GM19099 (cell line): ENCODE data around the gene NFE2L3.

ENCODE experiments used
- POLR2A ChIP-seq: IDR thresholded peaks from 3 replicates; pipeline ENCODE4 v1.6.1; 2011; ENCODE audit warnings: low read depth; ENCODE audit not compliant: insufficient read length; ENCODE audit errors: extremely low read depth

Gene NFE2L3

DNA sequence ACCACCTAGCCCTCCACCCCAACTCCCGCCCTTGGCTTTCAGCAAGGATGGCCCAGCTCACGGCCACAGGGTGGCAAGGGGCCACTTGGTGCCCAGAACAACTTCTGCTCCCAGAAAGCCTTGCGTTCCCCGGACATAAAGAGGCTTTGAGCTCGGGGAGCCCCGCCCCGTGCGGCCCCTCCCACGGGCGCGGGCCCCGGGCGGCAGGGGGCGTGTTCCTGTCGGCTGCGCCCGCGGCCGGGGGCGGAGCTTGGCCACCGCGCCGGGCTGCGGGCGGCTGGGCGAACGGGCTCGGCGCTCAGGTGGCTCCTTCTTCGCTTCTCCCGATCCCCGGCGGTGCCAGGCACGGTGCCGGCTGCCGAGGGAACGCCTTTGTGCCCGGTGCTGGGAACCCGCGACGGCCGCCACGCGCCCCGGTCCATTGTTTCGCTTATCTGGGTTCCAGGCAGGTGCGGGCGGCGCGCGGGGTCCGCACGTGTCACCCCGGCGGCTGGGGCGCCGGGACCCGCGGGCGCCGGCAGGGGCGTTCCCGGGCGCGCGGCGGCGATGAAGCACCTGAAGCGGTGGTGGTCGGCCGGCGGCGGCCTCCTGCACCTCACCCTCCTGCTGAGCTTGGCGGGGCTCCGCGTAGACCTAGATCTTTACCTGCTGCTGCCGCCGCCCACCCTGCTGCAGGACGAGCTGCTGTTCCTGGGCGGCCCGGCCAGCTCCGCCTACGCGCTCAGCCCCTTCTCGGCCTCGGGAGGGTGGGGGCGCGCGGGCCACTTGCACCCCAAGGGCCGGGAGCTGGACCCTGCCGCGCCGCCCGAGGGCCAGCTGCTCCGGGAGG is at the start of gene NFE2L3:
Gene NFE2L3, plus strand, starts transcription at position 246 of the 829 bp plus-strand sequence. Its CDS starts 301 bp downstream, at position 547.
- TF ChIP-seq POLR2A: peak; percentile 77

- no peak for TF ChIP-seq POLR2A
Measured at GRCh38 chr7:26103596-26103995, 48.4 kb upstream of the NFE2L3 start.

GRCh38 chr7:26105236-26105635 is 46.8 kb upstream of the NFE2L3 start:
- TF ChIP-seq POLR2A: no peak

DNA sequence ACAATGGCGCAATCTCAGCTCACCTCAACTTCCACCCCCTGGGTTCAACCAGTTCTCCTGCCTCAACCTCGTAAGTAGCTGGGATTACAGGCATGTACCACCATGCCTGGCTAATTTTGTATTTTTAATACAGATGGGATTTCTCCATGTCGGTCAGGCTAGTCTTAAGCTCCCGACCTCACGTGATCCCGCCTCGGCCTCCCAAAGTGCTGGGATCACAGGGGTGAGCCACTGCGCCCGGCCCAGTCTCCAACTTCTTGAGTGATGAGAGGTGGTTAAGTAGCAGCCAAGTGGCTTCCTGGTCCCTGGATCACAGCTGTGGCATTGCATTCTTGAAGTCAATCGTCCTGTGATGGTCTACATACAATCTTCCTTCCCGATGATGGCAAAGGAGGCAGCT is 46.1 kb upstream of the NFE2L3 start:
- TF ChIP-seq POLR2A: no peak

GRCh38 chr7:26112203-26112740 is 39.7 kb upstream of the NFE2L3 start:
- no peak for TF ChIP-seq POLR2A

- no peak for TF ChIP-seq POLR2A
Measured at GRCh38 chr7:26115650-26116049, 36.3 kb upstream of the NFE2L3 start.

- TF ChIP-seq POLR2A: no peak
Measured at GRCh38 chr7:26117142-26117807, 34.7 kb upstream of the NFE2L3 start.

GRCh38 chr7:26117970-26118369 is 34.0 kb upstream of the NFE2L3 start:
- TF ChIP-seq POLR2A: no peak

DNA sequence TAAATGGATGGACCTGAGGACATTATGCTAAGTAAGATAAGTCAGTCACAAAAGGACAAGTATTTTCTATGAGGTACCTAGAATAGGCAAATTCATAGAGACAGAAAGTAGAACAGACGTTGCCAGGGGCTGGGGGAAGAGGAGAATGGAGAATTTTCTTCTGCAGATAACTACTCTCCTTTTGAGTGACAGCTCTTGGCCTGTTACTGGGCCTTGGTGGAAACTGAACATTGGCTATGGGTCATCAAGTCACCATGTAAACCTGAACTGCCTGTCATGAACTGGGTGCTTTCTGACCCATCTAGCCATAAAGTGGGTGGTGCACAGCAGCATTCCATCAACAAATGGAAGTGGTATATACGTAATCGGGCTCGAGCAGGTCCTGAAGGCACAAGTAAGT is 29.3 kb upstream of the NFE2L3 start:
- TF ChIP-seq POLR2A: no peak

GRCh38 chr7:26127411-26127810 is 24.6 kb upstream of the NFE2L3 start:
- TF ChIP-seq POLR2A: no peak

DNA sequence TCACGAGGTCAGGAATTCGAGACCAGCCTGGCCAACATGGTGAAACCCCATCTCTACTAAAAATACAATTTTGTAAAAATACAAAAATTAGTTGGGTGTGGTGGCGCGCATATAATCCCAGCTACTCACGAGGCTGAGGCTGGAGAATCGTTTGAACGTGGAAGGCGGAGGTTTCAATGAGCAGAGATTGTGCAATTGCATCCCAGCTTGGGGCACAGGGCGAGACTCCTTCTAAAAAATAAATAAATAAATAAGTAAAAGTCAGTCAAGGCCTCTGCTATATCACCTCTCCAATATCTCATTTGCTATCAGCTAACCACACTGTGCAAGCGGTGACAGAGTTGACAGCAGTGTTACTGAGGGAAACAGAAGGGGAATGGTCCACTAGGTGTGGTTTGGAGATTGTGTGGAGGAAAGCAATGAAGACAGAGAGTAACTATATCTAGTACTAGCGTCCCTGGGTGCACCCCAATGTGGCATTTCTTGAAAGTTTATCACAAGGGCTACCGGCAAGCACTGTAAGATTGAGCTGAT is 20.9 kb upstream of the NFE2L3 start:
- TF ChIP-seq POLR2A: no peak

GRCh38 chr7:26135076-26135475 is 16.9 kb upstream of the NFE2L3 start:
- no peak for TF ChIP-seq POLR2A

- TF ChIP-seq POLR2A: no peak
Measured at GRCh38 chr7:26135551-26135950, 16.4 kb upstream of the NFE2L3 start.

- no peak for TF ChIP-seq POLR2A
Measured at GRCh38 chr7:26136831-26137230, 15.2 kb upstream of the NFE2L3 start.

DNA sequence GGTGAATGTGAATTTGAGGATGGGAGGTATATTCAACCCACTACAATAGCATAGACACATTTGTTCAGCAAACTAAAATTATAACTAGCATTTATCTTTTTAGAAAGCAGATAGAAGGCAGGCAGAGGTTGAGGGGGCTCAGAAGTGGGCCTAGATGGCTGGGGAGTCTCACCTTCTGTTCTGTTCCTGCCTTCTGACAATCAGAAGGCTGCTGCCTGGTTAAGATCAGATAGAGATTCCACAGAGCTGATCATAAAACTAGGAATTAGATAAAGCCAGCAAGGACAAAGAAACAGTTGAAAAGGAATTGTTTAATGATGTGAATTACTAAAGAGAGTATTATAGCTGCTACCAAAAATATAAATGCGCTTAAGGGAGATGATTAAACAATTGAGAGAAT is 11.6 kb upstream of the NFE2L3 start:
- TF ChIP-seq POLR2A: no peak

DNA sequence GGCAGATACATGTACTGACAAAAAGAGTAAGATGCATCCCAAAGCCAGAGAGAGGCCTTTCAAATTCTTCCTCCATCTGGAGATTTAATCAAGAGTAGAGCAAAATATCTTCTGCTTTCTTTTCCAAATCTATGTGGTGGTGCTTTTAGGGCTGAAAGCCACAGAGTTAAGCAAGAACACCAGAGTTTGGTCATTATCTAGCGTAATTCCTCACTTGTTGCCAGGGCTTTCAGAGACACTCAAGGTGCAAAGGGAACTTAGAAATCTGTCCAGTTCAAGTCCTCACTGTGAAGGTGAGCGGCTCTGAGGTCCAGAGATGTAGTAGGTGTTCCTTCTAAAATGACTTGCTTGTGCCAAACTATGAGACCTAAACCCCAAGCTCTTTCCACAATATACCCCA is 10.9 kb upstream of the NFE2L3 start:
- TF ChIP-seq POLR2A: no peak
